Left cardiac atrium (tissue), 4 donors: ENCODE data around the gene FUBP3. TPM values are rescaled to one million over a fixed set of nuclear protein-coding genes. Genes with fewer than 3 reads are reported as not detected.

Source experiments
- ATAC-seq, 2 donors: fragments of 200-7000 bp; cut with Tn5 transposase; one replicate each; pipeline ENCODE4 v1.9.1; 2020; ENCODE audit warnings: mild to moderate bottlenecking in 2 of 2, moderate library complexity in 2 of 2
- DNase-seq: peaks from one replicate; pipeline ENCODE4 v3.0.0-alpha.2; 2020
- intact Hi-C, 2 donors: fragments of 100-400 bp; cut with DNase I; formaldehyde crosslinking; loops; one replicate each; pipeline versions ENCODE4 v1.14.1 to v1.15.1; 2022 to 2023
- total RNA-seq, 2 donors: library from RNA; stranded (reverse); fragmentation: NEBNext Ultra II Directional; extraction: Animal tissue kit (Norgen Biotek cat#: 25700); gene quantifications; one replicate each; pipeline ENCODE4 v1.2.1, GENCODE V29; 2021
- donor health status: DM: no; HTN: yes; CAD: no.
- donor health status: DM: no; HTN: yes; CAD: no; lungs with severe emphysema.
- donor health status: DM: yes; HTN: yes; CAD: no.
- donor health status: Dilated cardiomyopathy.

FUBP3 gene
- total RNA-seq, 2 donors from 2014 or later, result 22.4 to 34.8 TPM

GRCh38 chr9:130651752-130652151 is 72.4 kb downstream of the FUBP3 start:
- intact Hi-C loops, result no loop called here
- no peak for ATAC-seq
- no peak for DNase-seq

- intact Hi-C loops, result no loop called here
- no peak for DNase-seq
- ATAC-seq, result no peak
Measured at GRCh38 chr9:130654879-130655278, 75.5 kb downstream of the FUBP3 start.

- intact Hi-C loops, result no loop called here
- DNase-seq, result no peak
- ATAC-seq, result no peak
Measured at GRCh38 chr9:130658893-130659698, 79.7 kb downstream of the FUBP3 start.

GRCh38 chr9:130659699-130660248 is 80.4 kb downstream of the FUBP3 start:
- DNase-seq (no peak), ATAC-seq (no peak)
- intact Hi-C loops, result no loop called here

- DNase-seq (no peak), ATAC-seq (no peak)
- intact Hi-C loops, result no loop called here
Measured at GRCh38 chr9:130660326-130660682, 80.9 kb downstream of the FUBP3 start.

- DNase-seq (no peak), ATAC-seq (peak; percentile 6 to 9)
- intact Hi-C loops, result no loop called here
Measured at GRCh38 chr9:130660683-130661450, 81.5 kb downstream of the FUBP3 start.

- DNase-seq (no peak), ATAC-seq (no peak)
- intact Hi-C loops, result no loop called here
Measured at GRCh38 chr9:130661451-130662098, 82.2 kb downstream of the FUBP3 start.

GRCh38 chr9:130662099-130662969 is 83.0 kb downstream of the FUBP3 start:
- intact Hi-C loops, result no loop called here
- DNase-seq (no peak), ATAC-seq (no peak)

GRCh38 chr9:130662970-130663257 is 83.5 kb downstream of the FUBP3 start:
- intact Hi-C loops, result no loop called here
- DNase-seq (no peak), ATAC-seq (no peak)

- peak in 1 of 2 donors; percentile 24 for ATAC-seq
- intact Hi-C loops, result no loop called here
- DNase-seq, result no peak
Measured at GRCh38 chr9:130663258-130663976, 84.0 kb downstream of the FUBP3 start.

- DNase-seq (no peak), ATAC-seq (no peak)
- intact Hi-C loops, result no loop called here
Measured at GRCh38 chr9:130663977-130664250, 84.5 kb downstream of the FUBP3 start.

GRCh38 chr9:130664251-130665028 is 85.1 kb downstream of the FUBP3 start, which contains the start of gene PRDM12:
TSS of gene PRDM12 (plus strand) at chr9:130664594. CDS start at chr9:130664654, 60 bp downstream.
- DNase-seq (no peak), ATAC-seq (no peak)

GRCh38 chr9:130665029-130665430 is 85.7 kb downstream of the FUBP3 start:
- DNase-seq (no peak), ATAC-seq (no peak)
- intact Hi-C loops, result no loop called here

More at GRCh38 chr9:130664251-130665028, 85.1 kb downstream of the FUBP3 start, which contains the start of gene PRDM12:
- intact Hi-C loops, result no loop called here

- intact Hi-C loops, result no loop called here
- DNase-seq (no peak), ATAC-seq (no peak)
Measured at GRCh38 chr9:130665431-130666392, 86.3 kb downstream of the FUBP3 start.

GRCh38 chr9:130666393-130667119 is 87.2 kb downstream of the FUBP3 start:
- no peak for ATAC-seq
- no peak for DNase-seq
- intact Hi-C loops, result no loop called here

GRCh38 chr9:130667120-130667435 is 87.7 kb downstream of the FUBP3 start:
- DNase-seq (no peak), ATAC-seq (no peak)
- intact Hi-C loops, result no loop called here
